Progenitor cell of endocrine pancreas (in vitro differentiated cells): ENCODE measurements around the gene GXYLT1. TPM values are rescaled to one million over a fixed set of nuclear protein-coding genes. Genes with fewer than 3 reads are reported as not detected.

ENCODE experiments used
- DNase-seq: peaks from one replicate; pipeline ENCODE4 v3.0.0; 2021; ENCODE audit warnings: low spot score; ENCODE audit not compliant: unreplicated experiment
- H3K27ac Mint-ChIP-seq: 2 replicates; pipeline ENCODE4 v1.8.0; 2021; ENCODE audit warnings: mild to moderate bottlenecking, moderate library complexity, mixed read lengths
- H3K27me3 Mint-ChIP-seq: 2 replicates; pipeline ENCODE4 v1.8.0; 2021; ENCODE audit warnings: mixed read lengths
- H3K36me3 Mint-ChIP-seq: 2 replicates; pipeline ENCODE4 v1.8.0; 2022; ENCODE audit warnings: mixed read lengths; ENCODE audit not compliant: insufficient read depth
- H3K4me1 Mint-ChIP-seq: 2 replicates; pipeline ENCODE4 v1.8.0; 2021; ENCODE audit warnings: low read depth, mixed read lengths
- H3K4me3 Mint-ChIP-seq: 2 replicates; pipeline ENCODE4 v1.8.0; 2021; ENCODE audit warnings: low read depth, mild to moderate bottlenecking, moderate library complexity, mixed read lengths
- H3K9me3 Mint-ChIP-seq: 2 replicates; pipeline ENCODE4 v1.8.0; 2021; ENCODE audit warnings: low read depth, mixed read lengths
- CTCF ChIP-seq: fragments of 200-600 bp; sonication (generic); IDR thresholded peaks from one replicate; pipeline ENCODE4 v1.5.0; 2021; ENCODE audit warnings: antibody characterized with exemption, mild to moderate bottlenecking; ENCODE audit not compliant: unreplicated experiment
- total RNA-seq: library from RNA; stranded (reverse); gene quantifications from 2 replicates; pipeline ENCODE4 v1.2.1, GENCODE V29; 2021

Gene GXYLT1
- total RNA-seq, 1 donor from 2014 or later, result 23.5 TPM

- Mint-ChIP-seq H3K4me3 (no peak overlapping the region), H3K36me3 (peaks cover 2% of the 10 kb centered on the region), H3K9me3 (no peaks in the 10 kb centered on the region), H3K4me1 (no peaks in the 10 kb centered on the region), H3K27ac (no peak overlapping the region), H3K27me3 (no peaks in the 10 kb centered on the region)
- no peak for DNase-seq
- TF ChIP-seq CTCF, result no peak
These were observed 42.0 kb downstream of the GXYLT1 start for GRCh38 chr12:42102720-42103119.

- H3K27ac Mint-ChIP-seq, result no peak overlapping the region
- H3K9me3 Mint-ChIP-seq, result no peaks in the 10 kb centered on the region
- no peaks in the 10 kb centered on the region for H3K4me1 Mint-ChIP-seq
- no peak for TF ChIP-seq CTCF
- H3K4me3 Mint-ChIP-seq, result no peak overlapping the region
- no peaks in the 10 kb centered on the region for H3K27me3 Mint-ChIP-seq
- DNase-seq, result no peak
- peaks cover 10% of the 10 kb centered on the region for H3K36me3 Mint-ChIP-seq
These were observed 45.2 kb downstream of the GXYLT1 start for GRCh38 chr12:42099433-42099832.

GRCh38 chr12:42097971-42098370 lies 46.7 kb downstream of the GXYLT1 start:
- TF ChIP-seq CTCF, result no peak
- Mint-ChIP-seq H3K36me3 (peaks cover 10% of the 10 kb centered on the region), H3K4me1 (no peaks in the 10 kb centered on the region), H3K9me3 (no peaks in the 10 kb centered on the region), H3K4me3 (no peak overlapping the region), H3K27me3 (no peaks in the 10 kb centered on the region), H3K27ac (no peak overlapping the region)
- DNase-seq, result no peak

- no peak for TF ChIP-seq CTCF
- Mint-ChIP-seq H3K36me3 (peaks cover 15% of the 10 kb centered on the region), H3K27ac (no peak overlapping the region), H3K4me3 (no peak overlapping the region), H3K9me3 (no peaks in the 10 kb centered on the region), H3K4me1 (peaks cover 4% of the 10 kb centered on the region), H3K27me3 (no peaks in the 10 kb centered on the region)
- no peak for DNase-seq
These were observed 50.4 kb downstream of the GXYLT1 start for GRCh38 chr12:42094277-42094676.

- Mint-ChIP-seq H3K9me3 (no peaks in the 10 kb centered on the region), H3K36me3 (peaks cover 9% of the 10 kb centered on the region), H3K4me3 (no peak overlapping the region), H3K27me3 (no peaks in the 10 kb centered on the region), H3K27ac (peak overlapping the region; percentile 26), H3K4me1 (peaks cover 4% of the 10 kb centered on the region)
- DNase-seq, result no peak
- no peak for TF ChIP-seq CTCF
These were observed 52.9 kb downstream of the GXYLT1 start for GRCh38 chr12:42091769-42092168.
